T-helper 1 cell (primary cell): ENCODE data around the gene MEGF8.

Experiments used
- DNase-seq, 5 donors: peaks; one replicate each; pipeline ENCODE4 v3.0.0-alpha.2; 2012 to 2020

MEGF8 gene

DNA sequence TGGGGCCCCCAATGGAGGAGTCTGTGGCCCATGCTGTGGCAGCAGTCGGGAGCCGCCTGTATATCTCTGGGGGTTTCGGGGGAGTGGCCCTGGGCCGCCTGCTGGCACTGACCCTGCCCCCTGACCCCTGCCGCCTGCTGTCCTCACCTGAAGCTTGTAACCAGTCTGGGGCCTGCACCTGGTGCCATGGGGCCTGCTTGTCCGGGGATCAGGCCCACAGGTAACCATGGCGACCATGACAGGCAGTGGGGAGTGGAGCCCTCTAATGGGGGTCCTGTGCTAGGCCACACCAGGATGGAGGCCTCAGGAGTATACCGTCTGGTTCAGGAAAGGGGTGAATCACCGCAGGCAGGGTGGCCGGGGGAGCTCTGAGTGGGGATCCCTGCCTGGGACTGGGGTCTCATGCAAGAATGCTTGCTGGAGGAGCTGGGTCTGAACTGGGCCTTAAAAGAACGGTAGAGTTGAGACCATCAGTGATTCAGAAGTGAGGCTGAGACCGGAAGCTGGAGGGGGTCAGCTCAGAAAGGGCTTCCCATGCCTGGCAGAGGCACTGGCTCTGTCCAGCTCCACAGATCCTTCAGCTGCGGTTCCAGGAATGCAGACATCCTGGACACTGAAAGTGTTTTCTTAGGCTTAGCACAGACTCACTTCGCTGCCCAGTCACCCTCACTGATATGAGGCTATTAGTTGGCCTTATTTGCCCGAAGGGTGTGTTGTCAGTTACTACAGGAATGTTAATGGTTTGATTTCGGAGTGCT is 35.5 kb downstream of the MEGF8 start:
- DNase-seq = no peak

DNA sequence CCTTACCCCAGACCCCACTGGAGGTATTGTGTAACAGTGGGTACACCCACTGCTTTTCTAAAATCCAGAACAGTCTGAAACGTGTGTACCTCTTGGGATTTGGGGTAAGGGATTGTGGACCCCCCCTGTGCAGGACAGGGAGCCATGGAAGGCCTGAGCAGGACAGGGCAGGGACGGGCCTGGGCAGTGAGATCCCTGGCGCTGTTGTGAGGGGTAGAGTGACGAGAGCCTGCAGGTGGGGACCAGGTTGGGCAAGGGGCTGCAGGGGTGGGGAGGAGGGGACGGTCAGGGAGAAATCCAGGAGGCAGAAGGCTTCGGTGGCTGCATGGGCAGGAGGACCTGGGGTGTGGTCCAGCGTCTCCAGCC is 36.1 kb downstream of the MEGF8 start:
- DNase-seq = no peak

DNA sequence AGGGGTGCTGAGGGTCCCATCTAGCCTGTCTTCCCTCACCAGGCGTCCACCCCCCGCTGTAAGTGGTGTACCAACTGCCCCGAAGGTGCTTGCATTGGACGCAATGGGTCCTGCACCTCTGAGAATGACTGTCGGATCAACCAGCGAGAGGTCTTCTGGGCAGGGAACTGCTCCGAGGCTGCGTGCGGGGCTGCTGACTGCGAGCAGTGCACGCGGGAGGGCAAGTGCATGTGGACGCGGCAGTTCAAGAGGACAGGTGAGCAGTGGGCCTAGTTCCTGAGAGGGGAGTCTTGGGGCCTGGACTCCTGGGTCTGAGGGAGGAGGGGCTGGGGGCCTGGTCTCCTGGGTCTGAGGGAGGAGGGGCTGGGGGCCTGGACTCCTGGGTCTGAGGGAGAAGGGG is 36.9 kb downstream of the MEGF8 start:
- no peak for DNase-seq

DNA sequence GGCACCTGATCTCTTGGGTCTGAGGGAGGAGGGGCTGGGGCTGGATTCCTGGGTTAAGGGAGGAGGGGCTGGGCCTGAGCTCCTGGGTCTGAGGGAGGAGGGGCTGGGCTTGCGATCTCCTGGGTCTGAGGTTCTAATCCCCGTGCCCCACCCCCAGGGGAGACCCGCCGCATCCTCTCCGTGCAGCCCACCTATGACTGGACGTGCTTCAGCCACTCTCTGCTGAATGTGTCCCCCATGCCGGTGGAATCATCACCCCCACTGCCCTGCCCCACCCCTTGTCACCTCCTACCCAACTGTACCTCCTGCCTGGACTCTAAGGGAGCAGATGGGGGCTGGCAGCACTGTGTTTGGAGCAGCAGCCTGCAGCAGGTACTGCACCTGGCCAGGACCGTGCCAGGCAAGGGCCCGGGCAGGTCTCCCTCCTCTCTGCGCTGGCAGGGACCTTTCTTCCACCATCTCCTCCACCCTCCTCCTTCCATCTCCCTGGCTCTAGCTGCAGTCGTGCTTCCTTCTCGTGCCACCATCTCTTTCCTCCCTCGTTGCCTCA is 37.5 kb downstream of the MEGF8 start:
- no peak for DNase-seq

DNA sequence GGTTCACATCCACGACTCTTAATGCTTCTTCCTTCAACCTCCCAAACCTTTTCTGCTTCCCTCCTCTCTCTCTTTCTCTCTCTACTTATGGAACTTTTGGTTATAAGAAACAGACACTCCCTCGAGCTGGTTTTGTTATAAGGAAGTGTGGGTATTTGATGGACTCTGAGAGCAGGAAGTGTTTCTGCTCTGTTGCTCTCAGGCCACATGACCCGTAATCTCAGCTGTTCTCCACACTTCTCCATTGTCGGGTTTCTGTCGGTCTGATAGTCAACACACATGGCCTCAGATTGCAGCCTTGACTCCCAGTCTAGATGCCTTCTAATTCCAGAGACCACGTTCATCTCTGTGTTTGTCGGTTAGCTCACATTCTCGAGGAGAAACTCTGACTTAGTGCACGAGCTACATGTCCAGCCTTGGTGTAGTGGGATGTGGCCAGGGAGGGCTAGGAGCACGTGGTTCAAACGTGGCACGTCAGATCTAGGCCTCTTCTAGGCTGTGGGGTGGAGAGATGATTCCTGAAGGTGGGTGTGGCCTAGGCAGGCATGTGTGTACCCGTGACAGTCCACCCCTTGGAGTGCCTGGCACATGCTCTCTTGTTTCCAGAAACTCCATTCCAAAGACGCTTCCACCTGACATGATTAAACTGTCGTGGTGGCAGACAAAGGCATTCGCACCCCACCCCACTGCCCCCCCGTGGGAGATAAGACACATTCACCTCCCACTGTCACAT is 38.3 kb downstream of the MEGF8 start:
- DNase-seq = no peak

DNA sequence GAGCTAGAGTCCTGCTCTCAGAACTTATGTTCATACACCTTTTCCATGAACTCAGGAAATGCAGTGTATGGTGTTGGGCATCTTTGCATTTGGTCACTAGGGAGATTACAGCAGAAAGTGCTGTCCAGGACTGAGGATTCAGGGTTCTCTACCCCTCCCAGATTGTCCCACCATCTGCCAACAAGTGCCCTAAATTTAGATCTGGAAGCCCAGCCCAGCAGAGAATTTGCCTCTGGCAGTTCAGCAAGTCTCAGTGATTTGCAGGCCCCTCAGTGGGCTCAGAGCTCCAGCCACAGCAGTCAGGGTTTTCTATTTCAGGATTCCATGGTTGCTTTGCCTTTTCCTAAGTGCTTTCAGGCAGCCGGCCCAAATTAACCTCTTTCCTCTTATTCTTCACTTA is 41.2 kb downstream of the MEGF8 start:
- DNase-seq = no peak

GRCh38 chr19:42367929-42368328 is 42.5 kb downstream of the MEGF8 start:
- DNase-seq = no peak

DNA sequence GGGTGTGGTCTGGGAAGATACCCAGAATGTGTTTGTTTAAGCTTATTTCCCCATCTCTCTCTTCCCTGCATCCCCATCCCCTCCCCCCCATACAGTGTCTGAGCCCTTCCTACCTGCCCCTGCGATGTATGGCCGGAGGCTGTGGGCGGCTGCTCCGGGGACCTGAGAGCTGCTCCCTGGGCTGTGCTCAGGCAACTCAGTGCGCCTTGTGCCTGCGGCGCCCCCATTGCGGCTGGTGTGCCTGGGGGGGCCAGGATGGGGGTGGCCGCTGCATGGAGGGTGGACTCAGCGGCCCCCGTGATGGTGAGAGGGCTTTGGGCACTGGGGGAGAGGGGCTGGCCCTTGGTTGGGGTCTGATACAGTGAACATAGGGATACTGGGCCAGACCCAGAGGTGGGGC is 42.9 kb downstream of the MEGF8 start:
- DNase-seq = no peak

DNA sequence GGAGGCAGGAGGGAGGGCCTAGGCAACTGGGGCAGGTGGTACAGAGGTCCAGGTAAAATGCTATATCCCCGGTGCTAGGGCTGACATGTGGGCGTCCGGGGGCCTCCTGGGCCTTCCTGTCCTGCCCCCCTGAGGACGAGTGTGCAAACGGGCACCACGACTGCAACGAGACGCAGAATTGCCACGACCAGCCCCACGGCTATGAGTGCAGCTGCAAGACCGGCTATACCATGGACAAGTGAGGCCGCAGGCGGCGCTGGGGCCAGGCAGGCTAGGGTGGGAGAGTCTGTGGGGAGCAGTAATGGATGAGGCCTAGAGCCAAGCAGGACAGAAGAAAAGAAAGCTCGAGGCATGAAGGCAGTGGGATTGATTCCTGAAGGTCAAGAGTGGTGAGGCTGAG is 43.3 kb downstream of the MEGF8 start:
- DNase-seq = no peak

DNA sequence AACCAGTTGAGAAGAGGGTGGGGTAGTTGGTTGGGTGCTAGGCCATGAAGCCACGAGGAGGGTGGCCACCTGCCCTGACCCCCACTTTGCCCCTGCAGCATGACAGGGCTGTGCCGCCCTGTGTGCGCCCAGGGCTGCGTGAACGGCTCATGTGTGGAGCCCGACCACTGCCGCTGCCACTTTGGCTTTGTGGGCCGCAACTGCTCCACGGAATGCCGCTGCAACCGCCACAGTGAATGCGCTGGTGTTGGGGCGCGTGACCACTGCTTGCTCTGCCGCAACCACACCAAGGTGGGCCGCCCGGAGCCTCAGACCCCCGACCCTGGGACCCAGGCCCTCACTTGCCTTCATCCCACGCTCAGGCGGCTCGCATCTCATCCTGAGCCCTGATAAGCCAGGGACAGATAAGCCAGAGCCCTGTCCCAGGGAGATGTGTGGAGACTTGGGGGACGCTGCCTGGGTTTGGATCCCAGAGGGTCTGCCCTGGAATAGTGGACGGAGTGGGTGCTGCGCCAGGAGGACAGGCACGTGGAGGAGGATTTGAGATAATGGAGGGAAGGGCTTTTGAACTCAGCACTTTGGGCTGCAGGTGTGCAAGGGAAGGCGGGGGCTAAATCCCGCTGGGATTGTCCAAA is 44.1 kb downstream of the MEGF8 start:
- no peak for DNase-seq

GRCh38 chr19:42370068-42370520 is 44.7 kb downstream of the MEGF8 start:
- DNase-seq = no peak

DNA sequence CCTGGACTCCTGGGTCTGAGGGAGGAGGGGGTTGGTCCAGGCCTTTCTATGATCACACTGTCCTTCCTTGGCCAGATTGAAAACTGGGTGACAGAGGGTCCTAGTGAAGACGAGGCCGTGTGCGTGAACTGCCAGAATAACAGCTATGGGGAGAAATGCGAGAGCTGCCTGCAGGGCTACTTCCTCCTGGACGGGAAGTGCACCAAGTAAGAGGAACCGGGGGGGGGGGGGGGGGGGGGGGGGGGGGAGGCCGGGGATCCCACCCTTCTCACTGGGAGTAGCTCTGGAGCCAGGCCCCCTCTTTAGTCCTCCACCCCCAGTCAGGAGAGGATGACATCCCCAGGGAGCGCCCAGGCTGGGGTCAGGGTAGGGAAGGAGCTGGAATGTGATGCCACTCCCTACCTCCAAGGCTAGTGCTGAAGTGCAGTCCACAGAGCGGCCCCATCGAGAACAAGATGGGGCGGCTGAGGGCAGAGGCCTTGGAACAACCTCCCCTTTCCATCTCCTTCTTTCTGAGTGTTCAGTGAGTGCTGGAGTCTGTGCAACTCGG is 45.3 kb downstream of the MEGF8 start:
- no peak for DNase-seq

GRCh38 chr19:42374826-42375376 is 49.5 kb downstream of the MEGF8 start:
- DNase-seq = no peak

DNA sequence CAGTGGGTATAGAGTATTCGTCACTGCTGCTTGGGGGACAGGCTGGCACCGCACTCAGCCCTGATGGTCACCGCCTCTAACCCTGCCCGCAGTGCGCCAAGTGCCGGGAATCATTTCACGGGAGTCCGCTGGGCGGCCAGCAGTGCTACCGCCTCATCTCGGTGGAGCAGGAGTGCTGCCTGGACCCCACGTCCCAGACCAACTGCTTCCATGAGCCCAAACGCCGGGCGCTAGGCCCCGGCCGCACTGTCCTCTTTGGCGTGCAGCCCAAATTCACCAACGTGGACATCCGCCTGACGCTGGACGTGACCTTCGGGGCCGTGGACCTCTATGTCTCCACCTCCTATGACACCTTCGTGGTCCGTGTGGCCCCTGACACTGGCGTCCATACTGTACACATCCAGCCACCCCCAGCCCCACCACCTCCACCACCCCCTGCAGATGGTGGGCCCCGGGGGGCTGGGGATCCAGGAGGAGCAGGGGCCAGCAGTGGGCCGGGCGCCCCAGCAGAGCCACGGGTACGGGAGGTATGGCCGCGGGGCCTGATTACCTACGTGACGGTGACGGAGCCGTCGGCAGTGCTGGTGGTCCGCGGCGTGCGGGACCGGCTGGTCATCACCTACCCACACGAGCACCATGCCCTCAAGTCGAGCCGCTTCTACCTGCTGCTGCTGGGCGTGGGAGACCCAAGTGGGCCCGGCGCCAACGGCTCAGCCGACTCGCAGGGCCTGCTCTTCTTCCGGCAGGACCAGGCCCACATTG is 50.2 kb downstream of the MEGF8 start:
- DNase-seq = no peak

DNA sequence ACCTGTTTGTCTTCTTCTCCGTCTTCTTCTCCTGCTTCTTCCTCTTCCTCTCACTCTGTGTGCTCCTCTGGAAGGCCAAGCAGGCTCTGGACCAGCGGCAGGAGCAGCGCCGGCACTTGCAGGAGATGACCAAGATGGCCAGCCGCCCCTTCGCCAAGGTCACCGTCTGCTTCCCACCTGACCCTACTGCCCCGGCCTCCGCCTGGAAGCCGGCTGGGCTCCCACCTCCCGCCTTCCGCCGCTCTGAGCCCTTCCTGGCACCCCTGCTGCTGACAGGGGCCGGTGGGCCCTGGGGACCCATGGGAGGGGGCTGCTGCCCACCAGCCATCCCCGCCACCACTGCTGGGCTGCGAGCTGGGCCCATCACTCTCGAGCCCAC is 50.7 kb downstream of the MEGF8 start:
- DNase-seq = no peak

DNA sequence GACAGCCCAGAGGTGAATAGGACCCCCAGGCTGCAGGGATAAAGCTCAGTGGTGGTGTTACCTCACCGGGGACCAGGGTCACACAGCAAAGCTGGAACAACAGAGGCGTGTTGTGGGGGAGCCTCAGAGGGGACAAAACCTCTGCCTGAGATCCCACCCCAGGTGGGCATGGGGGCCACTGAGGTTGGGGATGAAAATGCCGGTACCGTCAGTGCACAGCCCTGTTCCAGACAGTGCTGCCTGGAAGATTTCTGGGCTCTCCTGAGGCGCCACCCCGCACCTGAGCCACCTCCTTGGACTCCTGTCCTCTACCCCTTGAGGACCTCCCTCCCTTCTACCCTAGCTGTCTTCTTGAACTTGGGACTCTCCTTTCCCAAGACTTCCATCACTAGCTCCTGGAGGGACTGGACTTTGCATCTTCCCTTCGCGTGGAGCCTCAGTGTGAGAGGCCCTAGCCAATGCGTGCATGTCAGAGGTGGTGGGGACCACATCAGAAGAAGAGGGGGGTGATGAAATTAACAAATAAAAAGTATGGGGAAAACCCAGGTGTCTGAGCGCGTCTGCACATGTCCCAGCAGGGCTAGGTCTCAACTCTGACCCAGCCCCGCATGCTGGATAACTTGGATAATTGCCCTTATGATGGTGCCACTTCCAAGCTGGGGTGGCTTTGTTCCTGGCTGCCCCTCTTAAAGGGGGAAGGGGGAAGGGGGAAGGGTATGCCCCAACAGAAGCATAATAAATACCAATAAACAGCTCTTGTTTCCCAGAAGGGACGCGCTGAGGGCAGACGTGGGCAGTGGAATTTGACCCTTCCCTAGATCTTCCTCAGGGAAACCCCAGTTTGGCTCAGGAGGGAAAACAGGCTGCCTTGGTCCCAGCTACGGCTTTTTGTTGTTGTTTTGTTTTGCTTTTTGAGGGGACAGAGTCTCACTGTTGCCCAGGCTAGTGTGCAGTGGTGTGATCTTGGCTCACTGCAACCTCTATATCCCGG is 53.1 kb downstream of the MEGF8 start:
- no peak for DNase-seq

- no peak for DNase-seq
Measured at GRCh38 chr19:42380155-42380554, 54.7 kb downstream of the MEGF8 start.

GRCh38 chr19:42386974-42387707 is 61.7 kb downstream of the MEGF8 start:
- peak; percentile 35 to 59 (median 52) for DNase-seq

- DNase-seq = no peak
Measured at GRCh38 chr19:42388851-42389489, 63.5 kb downstream of the MEGF8 start.

DNA sequence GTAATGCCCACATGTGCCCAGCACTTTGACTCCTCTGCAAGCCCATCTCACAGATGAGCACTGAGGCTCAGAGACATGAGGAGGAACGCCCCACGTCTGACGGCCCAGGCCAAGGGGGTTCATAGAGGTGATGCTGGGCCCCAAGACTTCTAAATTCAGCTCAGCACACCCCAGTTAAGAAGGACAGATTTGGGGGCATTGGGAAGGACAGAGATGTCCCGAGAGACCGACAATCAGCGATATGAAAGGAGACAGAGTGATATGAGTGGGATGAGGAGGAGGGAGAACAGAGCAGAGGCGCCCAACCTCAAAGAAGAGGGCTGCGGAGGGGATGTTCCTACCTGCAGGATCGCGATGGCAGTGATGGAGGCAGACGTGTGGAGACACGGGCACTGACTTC is 64.5 kb downstream of the MEGF8 start, which contains the start of gene CNFN:
Gene CNFN, minus strand, starts transcription at position 399 of the 400 bp plus-strand sequence. CDS start 1,260 bp downstream, outside the sequence.
- DNase-seq = no peak
